HCT116 (cell line): Measurements from ENCODE around the gene HDGFL3. TPM values are rescaled to one million over a fixed set of nuclear protein-coding genes. Genes with fewer than 3 reads are reported as not detected.

Experiments used
- ATAC-seq: fragments of 200-7000 bp; cut with Tn5 transposase; 2 replicates; pipeline ENCODE4 v1.9.1; 2020; ENCODE audit warnings: mild to moderate bottlenecking, moderate library complexity
- BruUV-seq: library from RNA; stranded (reverse); fragments of 400-500 nt; replicated peaks from 2 replicates; lab custom pipeline; 2021; lab: Mats Ljungman, UMichigan
- CTCF ChIA-PET: fragments of 300-600 bp; sonication (Branson Sonifier 250); formaldehyde crosslinking; loops from one replicate; lab custom pipeline; 2021; ENCODE audit warnings: antibody characterized with exemption; lab: Charles Lee
- POLR2A ChIA-PET: fragments of 300-600, 350-600 bp; sonication (Branson Sonifier 250); formaldehyde crosslinking; loops from one replicate; lab custom pipeline; 2021; ENCODE audit warnings: antibody characterized with exemption; lab: Charles Lee
- RAD21 ChIA-PET, 2 experiments: fragments of 300-600 bp; sonication (Branson Sonifier 250); formaldehyde crosslinking; loops; one replicate each; lab custom pipeline; 2023; ENCODE audit warnings: low total read pairs in 2 of 2; ENCODE audit not compliant: uncharacterized antibody in 2 of 2, unreplicated experiment in 2 of 2, low non-redundant PET in 1 of 2; lab: Charles Lee
- DNase-seq: peaks from one replicate; pipeline ENCODE4 v3.0.0-alpha.2; 2010; ENCODE audit warnings: low read depth, low spot score
- H2AFZ ChIP-seq: fragments of 200-600 bp; shearing (Covaris generic), sonication (generic); 2 replicates; pipeline ENCODE4 v1.6.1; 2017; ENCODE audit warnings: low read depth, mixed run types, mixed read lengths, antibody characterized with exemption, low read length; ENCODE audit not compliant: poor library complexity, severe bottlenecking
- H3K27ac ChIP-seq: 2 replicates; pipeline ENCODE4 v1.5.1; 2012; ENCODE audit warnings: low read depth, low read length
- H3K27me3 ChIP-seq: fragments of 200-600 bp; sonication (generic); 2 replicates; pipeline ENCODE4 v1.6.1; 2016; ENCODE audit warnings: mixed run types, low read length, mixed read lengths; ENCODE audit not compliant: insufficient read depth
- H3K36me3 ChIP-seq, 2 experiments: fragments of 200-500 bp in 1 of 2; fragments of 200-600 bp in 1 of 2; sonication (Bioruptor generic) in 1 of 2; sonication (generic) in 1 of 2; 2 replicates each; pipeline versions ENCODE4 v1.5.1 to v1.6.1; 2014 to 2016; ENCODE audit warnings: low read length in 2 of 2, inconsistent platforms in 1 of 2, mixed read lengths in 1 of 2, mixed run types in 1 of 2; ENCODE audit not compliant: insufficient read depth in 2 of 2, control insufficient read depth in 1 of 2
- H3K4me1 ChIP-seq, 2 experiments: fragments of 200-600 bp in 1 of 2; sonication (generic) in 1 of 2; 2 replicates each; pipeline versions ENCODE4 v1.5.1 to v1.6.1; 2012 to 2017; ENCODE audit warnings: low read length in 2 of 2, inconsistent platforms in 1 of 2, mild to moderate bottlenecking in 1 of 2, mixed read lengths in 1 of 2, mixed run types in 1 of 2, moderate library complexity in 1 of 2; ENCODE audit not compliant: insufficient read depth in 2 of 2, control insufficient read depth in 1 of 2
- H3K4me2 ChIP-seq: fragments of 200-600 bp; sonication (generic); 2 replicates; pipeline ENCODE4 v1.6.1; 2017; ENCODE audit warnings: mixed run types, low read length, mixed read lengths
- H3K4me3 ChIP-seq, 2 experiments: fragments of 200-600 bp in 1 of 2; sonication (generic) in 1 of 2; replicated peaks in 1 of 2; 2 replicates each; pipeline ENCODE4 v1.5.1; 2011 to 2016; ENCODE audit warnings: low read length in 2 of 2, control low read depth in 1 of 2, low read depth in 1 of 2, mild to moderate bottlenecking in 1 of 2, mixed read lengths in 1 of 2, mixed run types in 1 of 2
- H3K79me2 ChIP-seq: fragments of 200-600 bp; sonication (generic); 2 replicates; pipeline ENCODE4 v1.6.1; 2017; ENCODE audit warnings: mild to moderate bottlenecking, mixed run types, low read length, moderate library complexity, mixed read lengths; ENCODE audit not compliant: insufficient read depth
- H3K9ac ChIP-seq: fragments of 200-600 bp; sonication (generic); 2 replicates; pipeline ENCODE4 v1.6.1; 2016; ENCODE audit warnings: low read length, mixed read lengths
- H3K9me2 ChIP-seq: fragments of 200-600 bp; sonication (generic), shearing (Covaris generic); 2 replicates; pipeline ENCODE4 v1.6.1; 2017; ENCODE audit warnings: mixed run types, mild to moderate bottlenecking, moderate library complexity; ENCODE audit not compliant: insufficient read depth
- H3K9me3 ChIP-seq, 2 experiments: fragments of 200-500 bp in 1 of 2; fragments of 200-600 bp in 1 of 2; sonication (Bioruptor generic) in 1 of 2; sonication (generic) in 1 of 2; 2 replicates each; pipeline ENCODE4 v1.6.1; 2014 to 2017; ENCODE audit warnings: low read length in 2 of 2, mixed read lengths in 2 of 2, inconsistent platforms in 1 of 2, low read depth in 1 of 2, mild to moderate bottlenecking in 1 of 2, mixed run types in 1 of 2, moderate library complexity in 1 of 2; ENCODE audit not compliant: control insufficient read depth in 1 of 2, insufficient read depth in 1 of 2
- H4K20me1 ChIP-seq: fragments of 200-600 bp; sonication (generic), shearing (Covaris generic); 2 replicates; pipeline ENCODE4 v1.6.1; 2017; ENCODE audit warnings: mixed run types, mild to moderate bottlenecking, moderate library complexity; ENCODE audit not compliant: insufficient read depth
- EZH2 ChIP-seq: fragments of 200-600 bp; sonication (generic); IDR thresholded peaks from 2 replicates; pipeline ENCODE4 v1.6.1; 2017; ENCODE audit warnings: antibody characterized with exemption, mixed run types
- EZH2phosphoT487 ChIP-seq: fragments of 200-600 bp; IDR thresholded peaks from 2 replicates; pipeline ENCODE4 v1.6.1; 2018; ENCODE audit warnings: antibody characterized with exemption, borderline replicate concordance
- JUND ChIP-seq: IDR thresholded peaks from 2 replicates; pipeline ENCODE4 v1.6.1; 2012
- MAX ChIP-seq: IDR thresholded peaks from 2 replicates; pipeline ENCODE4 v1.6.1; 2012
- POLR2A ChIP-seq: IDR thresholded peaks from 2 replicates; pipeline ENCODE4 v1.7.0; 2011; ENCODE audit warnings: borderline replicate concordance; ENCODE audit not compliant: insufficient read depth, insufficient read length; ENCODE audit errors: extremely low read depth
- POLR2AphosphoS5 ChIP-seq: IDR thresholded peaks from 2 replicates; pipeline ENCODE4 v1.6.1; 2011; ENCODE audit warnings: mild to moderate bottlenecking, low read depth, low read length, moderate library complexity
- REST ChIP-seq: IDR thresholded peaks from 2 replicates; pipeline ENCODE4 v1.6.1; 2012; ENCODE audit warnings: low read depth
- SIN3A ChIP-seq: IDR thresholded peaks from 2 replicates; pipeline ENCODE4 v1.6.1; 2012; ENCODE audit warnings: low read depth
- SP1 ChIP-seq: IDR thresholded peaks from 2 replicates; pipeline ENCODE4 v1.6.1; 2012; ENCODE audit warnings: low read depth
- SRF ChIP-seq: IDR thresholded peaks from 2 replicates; pipeline ENCODE4 v1.6.1; 2012; ENCODE audit warnings: low read depth
- ZBTB33 ChIP-seq: IDR thresholded peaks from 2 replicates; pipeline ENCODE4 v1.6.1; 2011; ENCODE audit warnings: mild to moderate bottlenecking, low read length, moderate library complexity; ENCODE audit not compliant: insufficient replicate concordance; ENCODE audit errors: extremely low read depth
- ZFX ChIP-seq: fragments of 450-650 bp; IDR thresholded peaks from 2 replicates; pipeline ENCODE4 v1.6.1; 2017
- intact Hi-C: fragments of 100-400 bp; cut with micrococcal nuclease; formaldehyde crosslinking; loops from 2 replicates; pipeline ENCODE4 v1.10.0; 2022
- total RNA-seq: library from RNA; stranded (reverse); gene quantifications from one replicate; pipeline ENCODE4 v1.2.1, GENCODE V29; 2021; ENCODE audit not compliant: unreplicated experiment

HDGFL3 gene
- total RNA-seq, 1 experiment from 2014 or later, result 0.64 TPM

- POLR2A ChIA-PET, result no interaction called here
- ATAC-seq (no peak), DNase-seq (no peak)
- intact Hi-C loops, result no loop called here
- H2AFZ ChIP-seq, result no peak overlapping the region
- no peak overlapping the region for H3K4me2 ChIP-seq
- no peaks in the 10 kb centered on the region for H3K79me2 ChIP-seq
- BruUV-seq, result no TSS peak
- no peaks in the 10 kb centered on the region for H3K36me3 ChIP-seq
- no peaks in the 10 kb centered on the region for H3K27me3 ChIP-seq
- no peak overlapping the region for H3K4me3 ChIP-seq
- H3K9ac ChIP-seq, result no peak overlapping the region
- H3K9me3 ChIP-seq, result no peaks in the 10 kb centered on the region
- no peaks in the 10 kb centered on the region for H3K4me1 ChIP-seq
- no peak overlapping the region for H3K27ac ChIP-seq
- CTCF ChIA-PET, result no interaction called here
- H4K20me1 ChIP-seq, result no peaks in the 10 kb centered on the region
- RAD21 ChIA-PET, result no interaction called here
- no peaks in the 10 kb centered on the region for H3K9me2 ChIP-seq
- TF ChIP-seq MAX (no peak), POLR2A (no peak), ZFX (no peak), SIN3A (no peak), REST (no peak)
These were observed 11.4 kb upstream of the HDGFL3 start for GRCh38 chr15:83219026-83219425.

- no peak for DNase-seq
- H2AFZ ChIP-seq, result no peak overlapping the region
- no peaks in the 10 kb centered on the region for H4K20me1 ChIP-seq
- no TSS peak for BruUV-seq
- H3K4me2 ChIP-seq, result no peak overlapping the region
- ChIA-PET RAD21 (no interaction called here), POLR2A (no interaction called here), CTCF (no interaction called here)
- no peaks in the 10 kb centered on the region for H3K9me3 ChIP-seq
- no peak overlapping the region for H3K4me3 ChIP-seq
- no peaks in the 10 kb centered on the region for H3K36me3 ChIP-seq
- no peaks in the 10 kb centered on the region for H3K79me2 ChIP-seq
- H3K9ac ChIP-seq, result no peak overlapping the region
- no peak for ATAC-seq
- intact Hi-C loops, result no loop called here
- H3K27ac ChIP-seq, result no peak overlapping the region
- H3K27me3 ChIP-seq, result no peaks in the 10 kb centered on the region
- no peaks in the 10 kb centered on the region for H3K9me2 ChIP-seq
- H3K4me1 ChIP-seq, result no peaks in the 10 kb centered on the region
- TF ChIP-seq POLR2A, result no peak
- TF ChIP-seq SP1, result no peak
- no peak for TF ChIP-seq EZH2
- no peak for TF ChIP-seq JUND
- TF ChIP-seq ZFX, result no peak
- TF ChIP-seq EZH2phosphoT487, result no peak
- no peak for TF ChIP-seq ZBTB33
- TF ChIP-seq POLR2AphosphoS5, result no peak
- no peak for TF ChIP-seq REST
- no peak for TF ChIP-seq SRF
These were observed 7.7 kb upstream of the HDGFL3 start for GRCh38 chr15:83215306-83215705.
